Measurements from ENCODE around the gene TTC36. TPM values are rescaled to one million over a fixed set of nuclear protein-coding genes. Genes with fewer than 3 reads are reported as not detected.

The TTC36 gene
- total and polyA plus RNA-seq, 2 of the 4 experiments (the other 2 are of a cell fraction), result not detected

- H2AK5ac ChIP-seq (ENCODE audit: low read depth, low read length), result no peak overlapping the region
- H3K23ac ChIP-seq (ENCODE audit: low read depth, low read length), result no peak overlapping the region; the same call in 1 of the 2 replicates
- WGBS, 2 experiments (ENCODE audit: extremely low coverage in 2 of 2, insufficient read length in 1 of 2), result no CpG with 5 or more reads among the region's 6 CpGs
- no peak overlapping the region for H3K4me3 ChIP-seq (ENCODE audit: insufficient read depth, low read depth, low read length)
- H3K9me3 ChIP-seq (ENCODE audit: control insufficient read depth, insufficient read depth, low read length), result no peaks in the 10 kb centered on the region
- no peaks in the 10 kb centered on the region for H3K9me1 ChIP-seq (ENCODE audit: insufficient read depth, low read length)
- TF ChIP-seq CTCF (conservative IDR thresholded peaks at IDR 0.05; ENCODE audit: low read depth, low read length), result peak; percentile 17; the same call in 1 of the 2 replicates
- TF ChIP-seq MAFK (IDR thresholded peaks at IDR 0.05; ENCODE audit: low read depth, low read length), result no peak
- BruUV-seq (replicated peaks), result TSS peak; percentile 21
- no peaks in the 10 kb centered on the region for H3K27me3 ChIP-seq (ENCODE audit: control insufficient read depth, insufficient read depth, low read length)
- intact Hi-C loops (cut with micrococcal nuclease) (no loop called here), dilution Hi-C loops (cut with HindIII; ENCODE audit: low sequenced_read_pairs, unreplicated experiment) (no loop called here), in situ Hi-C loops (cut with MboI; ENCODE audit: low sequenced_read_pairs) (no loop called here)
- H4K91ac ChIP-seq (ENCODE audit: insufficient read depth, low read depth, low read length), result no peak overlapping the region
- H2BK20ac ChIP-seq (ENCODE audit: low read depth, low read length), result no peak overlapping the region
- CTCF ChIA-PET, result interaction anchor here (0.6 kb wide), 1 partner anchor 14 kb away, joined by 3 read pairs; no protein-coding TSS in a partner anchor
- no peak overlapping the region for H2BK15ac ChIP-seq (ENCODE audit: low read depth, low read length)
- H3K18ac ChIP-seq (ENCODE audit: low read depth, low read length), result no peak overlapping the region
- POLR2A ChIA-PET (ENCODE audit: unreplicated experiment), result no interaction called here
- H3K56ac ChIP-seq (ENCODE audit: extremely low read depth, insufficient read depth, low read length), result no peak overlapping the region
- peak; percentile 67; the same call in 1 of the 2 replicates for ATAC-seq (ENCODE audit: low read depth)
- H4K20me1 ChIP-seq (ENCODE audit: insufficient read depth, low read length), result peaks cover 7% of the 10 kb centered on the region; the same call in 1 of the 2 replicates
- H4K8ac ChIP-seq (ENCODE audit: low read depth in 2 of 2, low read length in 2 of 2), result no peak overlapping the region
- peak; percentile 30 for DNase-seq
- no peak overlapping the region for H3K9ac ChIP-seq (ENCODE audit: low read depth, low read length)
- H3K36me3 ChIP-seq (ENCODE audit: control insufficient read depth, insufficient read depth, low read length), result peaks cover 48% of the 10 kb centered on the region
- H3K4me2 ChIP-seq (ENCODE audit: low read depth, low read length), result no peak overlapping the region
- no peak overlapping the region for H3K27ac ChIP-seq (ENCODE audit: insufficient read depth, low read length)
- no peak overlapping the region for H3K4ac ChIP-seq (ENCODE audit: low read depth, low read length)
- no peak overlapping the region for H2AFZ ChIP-seq (replicated peaks; ENCODE audit: low read length, poor library complexity)
- H4K5ac ChIP-seq (ENCODE audit: low read depth, low read length), result no peak overlapping the region
- no peak overlapping the region for H2AK9ac ChIP-seq (replicated peaks; ENCODE audit: low read depth, low read length, poor library complexity)
- no peak overlapping the region for H2BK5ac ChIP-seq (ENCODE audit: low read depth, low read length, poor library complexity, severe bottlenecking)
- H3K14ac ChIP-seq (replicated peaks; ENCODE audit: low read depth, low read length), result no peak overlapping the region
- H2BK120ac ChIP-seq (ENCODE audit: low read depth, low read length), result no peak overlapping the region
- H3K4me1 ChIP-seq (ENCODE audit: control insufficient read depth, insufficient read depth, low read length), result peaks cover 2% of the 10 kb centered on the region; the same call in 1 of the 2 replicates
- H3K79me1 ChIP-seq (ENCODE audit: low read depth in 1 of 2, low read length in 2 of 2), result peaks cover 0 to 4% of the 10 kb centered on the region in 2 experiments; a peak in 2 of 4 replicates
These were observed 4.7 kb upstream of the TTC36 start for GRCh38 chr11:118522571-118523072.

Measured in IMR-90 (cell line).